A549 (cell line): Measurements from ENCODE around the gene PLEKHG4B. TPM values are rescaled to one million over a fixed set of nuclear protein-coding genes. Genes with fewer than 3 reads are reported as not detected.

ENCODE experiments used
- ATAC-seq, 2 experiments: fragments of 200-7000 bp in 1 of 2; fragments of >200 bp in 1 of 2; cut with Nextera tagmentation in 1 of 2; cut with Tn5 transposase in 1 of 2; 3 replicates each; pipeline versions ENCODE4 v1.8.0 to v1.9.1; 2018 to 2020; ENCODE audit warnings: mild to moderate bottlenecking in 1 of 2, moderate library complexity in 1 of 2
- CTCF ChIA-PET: fragments of 300-600 bp; sonication (Branson Sonifier 250); formaldehyde crosslinking; extraction: SDS; loops from one replicate; lab custom pipeline; 2021; ENCODE audit warnings: antibody characterized with exemption, inconsistent platforms; lab: Yijun Ruan, JAX
- POLR2A ChIA-PET: fragments of 350-600 bp; formaldehyde crosslinking; extraction: SDS; loops from one replicate; lab custom pipeline; 2021; ENCODE audit warnings: antibody characterized with exemption, inconsistent platforms; lab: Yijun Ruan, JAX
- DNase-seq, 2 experiments: peaks; one replicate each; pipeline versions ENCODE4 v3.0.0 to v3.0.0-alpha.2; 2011 to 2016; ENCODE audit warnings: low read depth in 1 of 2, low spot score in 1 of 2
- FAIRE-seq: peaks from 2 replicates; lab custom pipeline; 2011; peaks lifted over from hg19 to GRCh38; lab: Jason Lieb, UNC
- H3K27ac ChIP-seq, 2 experiments: fragments of >200 bp; sonication (Bioruptor Twin); formaldehyde crosslinking; 3 replicates each; pipeline ENCODE4 v1.5.1; 2016 to 2017
- H3K4me1 ChIP-seq: fragments of >200 bp; sonication (Bioruptor Twin); formaldehyde crosslinking; 3 replicates; pipeline ENCODE4 v1.6.1; 2016
- H3K4me2 ChIP-seq: fragments of >200 bp; sonication (Bioruptor Twin); formaldehyde crosslinking; 3 replicates; pipeline ENCODE4 v1.6.1; 2016
- H3K4me3 ChIP-seq: fragments of >200 bp; sonication (Bioruptor Twin); formaldehyde crosslinking; 3 replicates; pipeline ENCODE4 v1.5.1; 2016
- H3K9me3 ChIP-seq: fragments of >200 bp; sonication (Bioruptor Twin); formaldehyde crosslinking; 3 replicates; pipeline ENCODE4 v1.6.1; 2016
- CEBPB ChIP-seq, 2 experiments: fragments of >200 bp in 1 of 2; sonication (Bioruptor Twin) in 1 of 2; formaldehyde crosslinking in 1 of 2; IDR thresholded peaks; 2 replicates each; pipeline ENCODE4 v1.6.1; 2012 to 2016
- CHD4 ChIP-seq: fragments of 200-600 bp; sonication (generic); IDR thresholded peaks from 2 replicates; pipeline ENCODE4 v1.6.1; 2016; ENCODE audit warnings: antibody characterized with exemption, mild to moderate bottlenecking, borderline replicate concordance
- CTCF ChIP-seq: fragments of >200 bp; sonication (Bioruptor Twin); formaldehyde crosslinking; IDR thresholded peaks from 3 replicates; pipeline ENCODE4 v1.5.1; 2016
- EHF ChIP-seq: fragments of 250-450 bp; sonication (Bioruptor Pico); IDR thresholded peaks from 2 replicates; pipeline ENCODE4 v1.5.0; 2020; ENCODE audit warnings: mild to moderate bottlenecking
- ELK1 ChIP-seq: fragments of 150-350 bp; IDR thresholded peaks from 2 replicates; pipeline ENCODE4 v1.6.1; 2014; ENCODE audit warnings: low read depth, mild to moderate bottlenecking, low read length
- ESRRA ChIP-seq: fragments of 150-350 bp; IDR thresholded peaks from 2 replicates; pipeline ENCODE4 v1.6.1; 2014; ENCODE audit warnings: mild to moderate bottlenecking, low read length, borderline replicate concordance
- FOSB ChIP-seq: fragments of 250-450 bp; sonication (Bioruptor Pico); IDR thresholded peaks from 2 replicates; pipeline ENCODE4 v1.5.0; 2020; ENCODE audit warnings: mild to moderate bottlenecking, moderate library complexity
- GATA3 ChIP-seq: IDR thresholded peaks from 2 replicates; pipeline ENCODE4 v1.6.1; 2012; ENCODE audit warnings: borderline replicate concordance
- HDAC2 ChIP-seq: fragments of 200-600 bp; sonication (generic); IDR thresholded peaks from 2 replicates; pipeline ENCODE4 v1.6.1; 2016
- HOXA7 ChIP-seq: fragments of 250-450 bp; sonication (Bioruptor Pico); IDR thresholded peaks from 2 replicates; pipeline ENCODE4 v1.5.0; 2020; ENCODE audit warnings: mild to moderate bottlenecking, moderate library complexity
- JUNB ChIP-seq: fragments of >200 bp; sonication (Bioruptor Twin); formaldehyde crosslinking; IDR thresholded peaks from 2 replicates; pipeline ENCODE4 v1.6.1; 2016
- KDM1A ChIP-seq: fragments of 200-600 bp; sonication (generic); IDR thresholded peaks from 2 replicates; pipeline ENCODE4 v1.6.1; 2016; ENCODE audit warnings: low read depth, mild to moderate bottlenecking
- MYC ChIP-seq: IDR thresholded peaks from 2 replicates; pipeline ENCODE4 v1.6.1; 2012; ENCODE audit warnings: mild to moderate bottlenecking, inconsistent platforms, low read length, improper control_type of control experiment, borderline replicate concordance
- NFE2L2 ChIP-seq: fragments of 150-350 bp; conservative IDR thresholded peaks from 2 replicates; pipeline ENCODE4 v1.6.1; 2014; ENCODE audit warnings: low read length
- NR3C1 ChIP-seq: fragments of >200 bp; sonication (Bioruptor Twin); formaldehyde crosslinking; IDR thresholded peaks from 3 replicates; pipeline ENCODE4 v1.6.1; 2017
- PBX3 ChIP-seq: IDR thresholded peaks from 2 replicates; pipeline ENCODE4 v1.6.1; 2012
- POLR2AphosphoS2 ChIP-seq: conservative IDR thresholded peaks from 2 replicates; pipeline ENCODE4 v1.6.1; 2012; ENCODE audit warnings: low read length, improper control_type of control experiment, inconsistent platforms
- RARB ChIP-seq: fragments of 250-450 bp; sonication (Bioruptor Pico); IDR thresholded peaks from 2 replicates; pipeline ENCODE4 v1.8.0; 2021; ENCODE audit warnings: mild to moderate bottlenecking, moderate library complexity
- RFX5 ChIP-seq: fragments of 450-650 bp; IDR thresholded peaks from 2 replicates; pipeline ENCODE4 v1.7.1; 2014; ENCODE audit warnings: antibody characterized with exemption, mild to moderate bottlenecking, moderate library complexity
- RNF2 ChIP-seq: fragments of 200-600 bp; sonication (generic); IDR thresholded peaks from 2 replicates; pipeline ENCODE4 v1.6.1; 2016; ENCODE audit warnings: low read depth, mild to moderate bottlenecking, antibody characterized with exemption, moderate library complexity, borderline replicate concordance
- SMC3 ChIP-seq: fragments of >200 bp; sonication (Bioruptor Twin); formaldehyde crosslinking; IDR thresholded peaks from 3 replicates; pipeline ENCODE4 v1.6.1; 2018; ENCODE audit warnings: inconsistent platforms
- TFCP2L1 ChIP-seq: fragments of 250-450 bp; sonication (Bioruptor Pico); IDR thresholded peaks from 2 replicates; pipeline ENCODE4 v1.5.0; 2021; ENCODE audit warnings: mild to moderate bottlenecking
- TP53 ChIP-seq: fragments of 250-450 bp; sonication (Bioruptor Pico); IDR thresholded peaks from 2 replicates; pipeline ENCODE4 v1.5.0; 2021; ENCODE audit warnings: mild to moderate bottlenecking, moderate library complexity
- USF2 ChIP-seq: fragments of 450-650 bp; IDR thresholded peaks from 2 replicates; pipeline ENCODE4 v1.6.1; 2014; ENCODE audit warnings: antibody characterized with exemption
- ZC3H11A ChIP-seq: fragments of 450-650 bp; IDR thresholded peaks from 2 replicates; pipeline ENCODE4 v1.6.1; 2014; ENCODE audit warnings: antibody characterized with exemption, mild to moderate bottlenecking
- WGBS: methylation state at CpG from one replicate; pipeline ENCODE4 v1.1.6; 2017; ENCODE audit errors: missing lambda C conversion rate; 5-methylcytosine and 5-hydroxymethylcytosine counted together
- polyA plus RNA-seq, 4 experiments: library from polyadenylated mRNA; depleted of rRNA in 3 of 4; stranded (reverse); fragments of >200 nt; fragmentation: RNase III in 1 of 4; extraction: RNeasy Plus Mini Kit Qiagen cat#74134 plus additional on column Dnase treatment in 1 of 4; gene quantifications; 2 replicates in 3 of 4; 3 replicates in 1 of 4; pipeline ENCODE4 v1.2.3, GENCODE V29; 2011 to 2017

The PLEKHG4B gene
- polyA plus RNA-seq, 2 of the 4 experiments (the other 2 are of a cell fraction), result 0.57 to 0.59 TPM

- Histone ChIP-seq H3K27ac (no peak overlapping the region), H3K4me3 (no peak overlapping the region), H3K4me1 (no peaks in the 10 kb centered on the region), H3K4me2 (no peak overlapping the region), H3K9me3 (no peaks in the 10 kb centered on the region)
- TF ChIP-seq ESRRA (no peak), CEBPB (IDR thresholded peaks at IDR 0.05) (no peak), MYC (no peak), POLR2AphosphoS2 (no peak), FOSB (CRISPR knock-in tag) (no peak), RNF2 (no peak), NFE2L2 (no peak), HOXA7 (no peak), CTCF (no peak), USF2 (no peak), NR3C1 (no peak)
- FAIRE-seq (no peak), DNase-seq (no peak), ATAC-seq (no peak)
- POLR2A ChIA-PET, result no interaction called here
- CTCF ChIA-PET, result interaction anchor here (2.9 kb wide), 1 partner anchor 11 kb away, joined by 12 read pairs; no protein-coding TSS in a partner anchor
- 34% methylated on average over 5 of the region's 5 CpGs for WGBS
Measured at GRCh38 chr5:178110-178509, 86.1 kb downstream of the PLEKHG4B start.

- CTCF ChIA-PET, result interaction anchor here (2.9 kb wide), 1 partner anchor 10 kb away, joined by 12 read pairs; no protein-coding TSS in a partner anchor
- H3K4me2 ChIP-seq, result no peak overlapping the region
- no peak for FAIRE-seq
Measured at GRCh38 chr5:179401-179800, 87.4 kb downstream of the PLEKHG4B start.

More at GRCh38 chr5:179401-179800, 87.4 kb downstream of the PLEKHG4B start:
- no peak for DNase-seq
- no peak for ATAC-seq
- Histone ChIP-seq H3K27ac (no peak overlapping the region), H3K4me1 (no peaks in the 10 kb centered on the region), H3K4me3 (no peak overlapping the region)
- WGBS, result 78% methylated on average over 8 of the region's 9 CpGs
- TF ChIP-seq RARB (CRISPR knock-in tag), result no peak
- TF ChIP-seq TP53, result no peak
- TF ChIP-seq PBX3, result no peak
- no peak for TF ChIP-seq POLR2AphosphoS2
- no peak for TF ChIP-seq HDAC2
- TF ChIP-seq ELK1, result no peak
- no peak for TF ChIP-seq JUNB
- TF ChIP-seq TFCP2L1 (CRISPR knock-in tag), result no peak
- no peak for TF ChIP-seq KDM1A
- no peak for TF ChIP-seq GATA3
- TF ChIP-seq ZC3H11A, result no peak
- no peak for TF ChIP-seq EHF (CRISPR knock-in tag)
- TF ChIP-seq RFX5, result no peak
- TF ChIP-seq CHD4, result no peak
- TF ChIP-seq SMC3, result no peak
- TF ChIP-seq, all 56 proteins: peak for 0
- no peaks in the 10 kb centered on the region for H3K9me3 ChIP-seq
- POLR2A ChIA-PET, result no interaction called here
